CD4-positive, alpha-beta T cell treated with Interleukin-1 beta for 1 hour (primary cell): ENCODE data around the gene STPG1.

Experiments
- DNase-seq, 2 donors: peaks; one replicate each; pipeline ENCODE4 v3.0.0-alpha.2; 2020 to 2022

Gene STPG1

GRCh38 chr1:24426744-24427544 is 13.4 kb upstream of the STPG1 start:
- no peak for DNase-seq

- no peak for DNase-seq
Measured at GRCh38 chr1:24425922-24426321, 12.3 kb upstream of the STPG1 start.

- no peak for DNase-seq
Measured at GRCh38 chr1:24425441-24425840, 11.9 kb upstream of the STPG1 start.

GRCh38 chr1:24424990-24425389 is 11.4 kb upstream of the STPG1 start:
- no peak for DNase-seq

GRCh38 chr1:24424207-24424606 is 10.6 kb upstream of the STPG1 start:
- no peak for DNase-seq

- DNase-seq = no peak
Measured at GRCh38 chr1:24421502-24421901, 7.9 kb upstream of the STPG1 start.

- no peak for DNase-seq
Measured at GRCh38 chr1:24420547-24420946, 7.0 kb upstream of the STPG1 start.

GRCh38 chr1:24418898-24419628 is 5.5 kb upstream of the STPG1 start:
- DNase-seq = peak in 1 of 2 donors; percentile 13

GRCh38 chr1:24417681-24418080 is 4.1 kb upstream of the STPG1 start:
- no peak for DNase-seq

- DNase-seq = peak; percentile 50 to 66
Measured at GRCh38 chr1:24416666-24417391, 3.2 kb upstream of the STPG1 start.

GRCh38 chr1:24415910-24416665 is 2.5 kb upstream of the STPG1 start:
- DNase-seq = no peak

- DNase-seq = peak; percentile 98
Measured at GRCh38 chr1:24415334-24415909, 1.8 kb upstream of the STPG1 start, which contains the start of gene NIPAL3. TSS of gene NIPAL3 (plus strand) at chr1:24415802. CDS start at chr1:24419548, 3,746 bp downstream.

GRCh38 chr1:24414775-24415333 is 1.3 kb upstream of the STPG1 start:
- no peak for DNase-seq

- no peak for DNase-seq
Measured at GRCh38 chr1:24412408-24412807, 1.2 kb downstream of the STPG1 start.

GRCh38 chr1:24411963-24412362 is 1.6 kb downstream of the STPG1 start:
- DNase-seq = no peak

- DNase-seq = no peak
Measured at GRCh38 chr1:24410750-24411149, 2.8 kb downstream of the STPG1 start.

GRCh38 chr1:24409535-24409934 is 4.0 kb downstream of the STPG1 start:
- no peak for DNase-seq

GRCh38 chr1:24406788-24407187 is 6.8 kb downstream of the STPG1 start:
- DNase-seq = no peak

GRCh38 chr1:24403806-24404205 is 9.8 kb downstream of the STPG1 start:
- no peak for DNase-seq

GRCh38 chr1:24400065-24400464 is 13.5 kb downstream of the STPG1 start:
- no peak for DNase-seq

GRCh38 chr1:24393892-24394291 is 19.7 kb downstream of the STPG1 start:
- DNase-seq = no peak
